ENCODE data around the gene VSTM2B. TPM values are rescaled to one million over a fixed set of nuclear protein-coding genes. Genes with fewer than 3 reads are reported as not detected.

VSTM2B gene
- total RNA-seq, 2 experiments from 2014 or later = not detected

DNA sequence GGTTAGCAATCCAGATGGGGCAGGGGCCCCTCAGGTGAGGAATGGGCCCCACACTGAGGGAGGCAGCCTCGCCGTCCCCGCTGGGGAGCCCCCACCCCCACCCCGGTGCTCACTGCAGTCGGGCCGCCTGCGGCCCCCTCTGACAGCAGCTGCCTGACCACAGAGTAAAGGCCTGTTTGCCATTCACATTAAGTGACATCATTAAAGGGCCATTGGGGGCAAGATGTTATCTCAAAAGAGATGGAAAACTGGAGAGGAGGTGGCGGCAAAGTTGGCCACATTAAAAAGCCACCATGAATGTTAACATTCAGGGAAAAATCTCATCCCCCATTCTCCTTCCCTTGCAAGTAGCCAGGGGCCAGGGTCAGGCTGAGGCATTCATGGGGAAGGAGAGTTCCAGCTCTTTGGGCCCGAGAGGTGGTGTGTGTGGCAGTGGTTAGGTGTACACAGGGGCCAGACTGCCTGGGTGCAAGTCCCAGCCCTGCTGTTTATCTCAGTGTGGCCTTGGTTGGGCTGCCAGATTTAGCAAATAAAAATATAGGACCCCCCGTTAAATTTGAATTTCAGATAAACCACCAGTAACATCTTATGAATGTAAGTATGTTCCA lies 20.9 kb downstream of the VSTM2B start:
- no peaks in the 10 kb centered on the region for H3K9me2 ChIP-seq (ENCODE audit: insufficient read depth, low read length)
- intact Hi-C loops (cut with micrococcal nuclease; ENCODE audit: unreplicated experiment) = no loop called here
- DNase-seq (ENCODE audit: low spot score) = no peak
- H4K20me1 ChIP-seq (ENCODE audit: insufficient read depth, low read length) = no peaks in the 10 kb centered on the region
- H3K36me3 ChIP-seq (ENCODE audit: insufficient read depth, low read length) = no peaks in the 10 kb centered on the region
- POLR2A ChIA-PET = no interaction called here
- TF ChIP-seq, protein P1, sequence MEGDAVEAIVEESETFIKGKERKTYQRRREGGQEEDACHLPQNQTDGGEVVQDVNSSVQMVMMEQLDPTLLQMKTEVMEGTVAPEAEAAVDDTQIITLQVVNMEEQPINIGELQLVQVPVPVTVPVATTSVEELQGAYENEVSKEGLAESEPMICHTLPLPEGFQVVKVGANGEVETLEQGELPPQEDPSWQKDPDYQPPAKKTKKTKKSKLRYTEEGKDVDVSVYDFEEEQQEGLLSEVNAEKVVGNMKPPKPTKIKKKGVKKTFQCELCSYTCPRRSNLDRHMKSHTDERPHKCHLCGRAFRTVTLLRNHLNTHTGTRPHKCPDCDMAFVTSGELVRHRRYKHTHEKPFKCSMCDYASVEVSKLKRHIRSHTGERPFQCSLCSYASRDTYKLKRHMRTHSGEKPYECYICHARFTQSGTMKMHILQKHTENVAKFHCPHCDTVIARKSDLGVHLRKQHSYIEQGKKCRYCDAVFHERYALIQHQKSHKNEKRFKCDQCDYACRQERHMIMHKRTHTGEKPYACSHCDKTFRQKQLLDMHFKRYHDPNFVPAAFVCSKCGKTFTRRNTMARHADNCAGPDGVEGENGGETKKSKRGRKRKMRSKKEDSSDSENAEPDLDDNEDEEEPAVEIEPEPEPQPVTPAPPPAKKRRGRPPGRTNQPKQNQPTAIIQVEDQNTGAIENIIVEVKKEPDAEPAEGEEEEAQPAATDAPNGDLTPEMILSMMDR (conservative IDR thresholded peaks at IDR 0.05; ENCODE audit: low read length) = no peak
- TF ChIP-seq EZH2phosphoT487 (IDR thresholded peaks at IDR 0.05; ENCODE audit: borderline replicate concordance, low read depth, low read length) = no peak
- no peaks in the 10 kb centered on the region for H3K4me1 ChIP-seq (ENCODE audit: insufficient read depth, low read length, poor library complexity, severe bottlenecking)
- no peak overlapping the region for H3K27ac ChIP-seq (ENCODE audit: low read depth, low read length, poor library complexity, severe bottlenecking)
- no peak overlapping the region for H3K4me3 ChIP-seq (ENCODE audit: low read depth, low read length, poor library complexity, severe bottlenecking)
- CTCF ChIA-PET (ENCODE audit: unreplicated experiment) = no interaction called here
- no peak overlapping the region for H2AFZ ChIP-seq (ENCODE audit: low read length)
- no peaks in the 10 kb centered on the region for H3K9me3 ChIP-seq (ENCODE audit: low read length)
- H3K79me2 ChIP-seq (ENCODE audit: insufficient read depth, low read depth, low read length) = no peaks in the 10 kb centered on the region
- no TSS peak for BruUV-seq (replicated peaks)
- H3K4me2 ChIP-seq (ENCODE audit: low read length) = no peak overlapping the region

DNA sequence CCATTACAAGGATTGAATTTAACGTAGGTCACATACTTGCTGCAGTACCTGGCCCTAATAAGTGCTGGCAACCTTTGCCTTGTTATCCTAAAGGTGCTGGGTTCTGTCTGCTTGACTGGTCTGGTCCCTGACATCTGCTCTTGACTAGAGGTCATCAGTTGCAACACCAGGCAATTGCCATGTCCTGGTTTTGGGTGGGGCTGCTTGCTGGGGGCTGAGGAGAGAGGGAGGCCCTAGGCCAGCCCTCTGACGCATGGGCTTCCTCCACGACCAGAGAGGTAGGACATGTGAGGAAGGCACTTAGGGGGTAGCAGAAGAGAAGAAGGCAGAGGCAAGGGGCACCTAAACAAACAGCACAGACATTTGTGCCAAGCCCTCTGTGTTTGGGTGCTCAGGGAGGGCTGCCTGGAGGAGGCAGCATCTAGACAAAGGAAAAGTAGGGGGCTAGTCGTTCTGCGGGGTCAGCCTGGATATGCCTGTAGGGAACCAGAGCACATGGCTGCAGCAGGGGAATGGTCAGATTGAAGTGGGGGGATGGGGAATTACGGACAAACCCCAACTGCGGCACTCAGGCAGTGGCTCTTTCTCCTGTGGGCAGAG lies 21.7 kb downstream of the VSTM2B start:
- no TSS peak for BruUV-seq (replicated peaks)
- no peaks in the 10 kb centered on the region for H3K79me2 ChIP-seq (ENCODE audit: insufficient read depth, low read depth, low read length)
- H3K9me2 ChIP-seq (ENCODE audit: insufficient read depth, low read length) = no peaks in the 10 kb centered on the region
- no peaks in the 10 kb centered on the region for H3K4me1 ChIP-seq (ENCODE audit: insufficient read depth, low read length, poor library complexity, severe bottlenecking)
- no peaks in the 10 kb centered on the region for H4K20me1 ChIP-seq (ENCODE audit: insufficient read depth, low read length)
- H3K9me3 ChIP-seq (ENCODE audit: low read length) = no peaks in the 10 kb centered on the region
- TF ChIP-seq, protein P1 (conservative IDR thresholded peaks at IDR 0.05; ENCODE audit: low read length) = no peak
- TF ChIP-seq EZH2phosphoT487 (IDR thresholded peaks at IDR 0.05; ENCODE audit: borderline replicate concordance, low read depth, low read length) = no peak
- no peak overlapping the region for H3K4me3 ChIP-seq (ENCODE audit: low read depth, low read length, poor library complexity, severe bottlenecking)
- H2AFZ ChIP-seq (ENCODE audit: low read length) = no peak overlapping the region
- CTCF ChIA-PET (ENCODE audit: unreplicated experiment) = no interaction called here
- no peaks in the 10 kb centered on the region for H3K36me3 ChIP-seq (ENCODE audit: insufficient read depth, low read length)
- H3K4me2 ChIP-seq (ENCODE audit: low read length) = no peak overlapping the region
- POLR2A ChIA-PET = no interaction called here
- intact Hi-C loops (cut with micrococcal nuclease; ENCODE audit: unreplicated experiment) = no loop called here
- no peak for DNase-seq (ENCODE audit: low spot score)
- H3K27ac ChIP-seq (ENCODE audit: low read depth, low read length, poor library complexity, severe bottlenecking) = no peak overlapping the region

DNA sequence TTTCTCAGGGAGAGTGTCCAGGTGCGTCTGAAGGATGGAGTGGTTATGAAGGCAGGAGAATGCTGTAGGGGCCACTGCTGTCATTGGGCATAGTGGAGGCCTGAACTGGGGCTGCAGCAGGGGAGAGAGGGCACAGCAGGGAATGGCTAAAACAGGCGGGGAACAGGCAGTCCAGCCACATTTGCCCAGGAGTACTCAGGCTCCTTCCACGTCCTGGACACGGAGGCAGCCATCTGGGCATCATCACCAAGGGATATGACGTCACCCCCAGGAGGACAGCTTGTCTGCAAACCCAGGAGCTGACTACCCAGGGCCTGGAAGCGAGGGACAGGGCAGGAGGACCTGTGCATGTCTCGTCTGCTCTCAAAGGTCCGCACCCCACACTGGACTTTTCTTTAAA lies 22.2 kb downstream of the VSTM2B start:
- no peak overlapping the region for H2AFZ ChIP-seq (ENCODE audit: low read length)
- H3K27ac ChIP-seq (ENCODE audit: low read depth, low read length, poor library complexity, severe bottlenecking) = no peak overlapping the region
- ChIA-PET CTCF (ENCODE audit: unreplicated experiment) (no interaction called here), POLR2A (no interaction called here)
- H3K4me3 ChIP-seq (ENCODE audit: low read depth, low read length, poor library complexity, severe bottlenecking) = no peak overlapping the region
- H3K36me3 ChIP-seq (ENCODE audit: insufficient read depth, low read length) = no peaks in the 10 kb centered on the region
- no peaks in the 10 kb centered on the region for H4K20me1 ChIP-seq (ENCODE audit: insufficient read depth, low read length)
- no peaks in the 10 kb centered on the region for H3K4me1 ChIP-seq (ENCODE audit: insufficient read depth, low read length, poor library complexity, severe bottlenecking)
- intact Hi-C loops (cut with micrococcal nuclease; ENCODE audit: unreplicated experiment) = no loop called here
- no peaks in the 10 kb centered on the region for H3K9me2 ChIP-seq (ENCODE audit: insufficient read depth, low read length)
- no peak for DNase-seq (ENCODE audit: low spot score)
- H3K79me2 ChIP-seq (ENCODE audit: insufficient read depth, low read depth, low read length) = no peaks in the 10 kb centered on the region
- H3K9me3 ChIP-seq (ENCODE audit: low read length) = no peaks in the 10 kb centered on the region
- no TSS peak for BruUV-seq (replicated peaks)
- no peak for TF ChIP-seq EZH2phosphoT487 (IDR thresholded peaks at IDR 0.05; ENCODE audit: borderline replicate concordance, low read depth, low read length)
- TF ChIP-seq, protein P1 (conservative IDR thresholded peaks at IDR 0.05; ENCODE audit: low read length) = no peak
- no peak overlapping the region for H3K4me2 ChIP-seq (ENCODE audit: low read length)

All from OCI-LY7 (cell line).